ENCODE measurements around the gene DTX1.

DTX1 gene

GRCh38 chr12:113056381-113056630 is 224 bp upstream of the DTX1 start:
- DNase-seq = no peak

DNA sequence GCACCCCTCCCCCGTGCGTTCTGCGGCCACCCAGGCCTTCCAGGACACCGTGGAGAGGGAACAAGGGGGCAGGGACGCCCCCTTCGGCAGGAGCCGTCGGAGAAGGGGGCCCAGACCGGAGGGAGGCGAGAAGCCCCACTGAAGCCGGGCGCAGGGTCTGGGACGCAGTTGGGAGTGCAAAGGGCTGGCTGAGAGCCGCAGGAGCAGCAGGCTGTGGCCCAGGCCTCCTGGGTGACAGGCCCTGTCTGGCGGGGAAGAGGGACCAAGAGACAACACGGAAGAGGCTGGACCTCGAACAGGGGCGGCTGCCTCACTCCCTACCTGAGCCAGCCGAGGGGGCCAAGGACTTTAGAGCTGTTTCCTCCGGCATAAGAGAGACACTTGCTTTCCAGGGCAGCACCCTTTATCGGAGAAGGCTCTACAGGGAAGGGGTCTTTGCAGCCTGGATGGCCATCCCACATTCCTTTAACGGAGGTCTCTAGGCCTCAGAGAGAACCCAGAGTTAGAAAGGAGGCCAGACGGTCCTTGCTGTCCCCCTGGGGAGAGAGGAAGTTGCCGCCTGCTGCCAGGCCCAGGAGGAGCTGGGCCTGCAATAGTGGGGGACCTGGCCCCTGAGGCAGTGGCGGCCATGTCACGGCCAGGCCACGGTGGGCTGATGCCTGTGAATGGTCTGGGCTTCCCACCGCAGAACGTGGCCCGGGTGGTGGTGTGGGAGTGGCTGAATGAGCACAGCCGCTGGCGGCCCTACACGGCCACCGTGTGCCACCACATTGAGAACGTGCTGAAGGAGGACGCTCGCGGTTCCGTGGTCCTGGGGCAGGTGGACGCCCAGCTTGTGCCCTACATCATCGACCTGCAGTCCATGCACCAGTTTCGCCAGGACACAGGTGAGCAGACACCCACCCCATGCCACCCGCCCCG is 1.3 kb downstream of the DTX1 start:
- no peak for DNase-seq

GRCh38 chr12:113058553-113058952 is 2.0 kb downstream of the DTX1 start:
- DNase-seq = no peak

DNA sequence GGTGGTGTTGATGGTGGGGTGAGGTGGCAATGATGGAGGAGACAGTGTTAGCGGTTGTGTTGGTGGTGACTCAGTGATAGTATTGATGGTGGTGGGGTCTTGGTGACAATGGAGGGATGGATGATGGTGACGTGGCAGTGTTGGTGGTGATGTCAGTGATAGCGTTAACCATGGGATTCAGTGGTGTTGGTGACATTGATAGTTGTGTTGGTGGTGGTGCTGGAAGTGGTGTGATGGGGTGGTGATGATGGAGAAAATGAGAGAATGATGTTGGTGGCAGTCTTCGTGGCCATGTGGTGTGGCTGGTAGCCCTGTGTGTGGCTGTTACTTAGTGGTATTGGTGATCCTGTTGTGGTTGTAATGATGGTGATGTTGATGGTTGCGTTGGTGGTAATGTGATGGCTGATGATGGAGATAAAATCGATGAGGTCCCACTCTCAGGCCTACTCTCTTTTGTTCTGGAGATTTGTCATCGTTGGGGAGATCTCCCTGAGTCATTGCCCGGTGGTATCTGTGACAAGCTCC is 2.6 kb downstream of the DTX1 start:
- no peak for DNase-seq

- DNase-seq = no peak
These were observed 3.9 kb downstream of the DTX1 start for GRCh38 chr12:113060336-113060960.

DNA sequence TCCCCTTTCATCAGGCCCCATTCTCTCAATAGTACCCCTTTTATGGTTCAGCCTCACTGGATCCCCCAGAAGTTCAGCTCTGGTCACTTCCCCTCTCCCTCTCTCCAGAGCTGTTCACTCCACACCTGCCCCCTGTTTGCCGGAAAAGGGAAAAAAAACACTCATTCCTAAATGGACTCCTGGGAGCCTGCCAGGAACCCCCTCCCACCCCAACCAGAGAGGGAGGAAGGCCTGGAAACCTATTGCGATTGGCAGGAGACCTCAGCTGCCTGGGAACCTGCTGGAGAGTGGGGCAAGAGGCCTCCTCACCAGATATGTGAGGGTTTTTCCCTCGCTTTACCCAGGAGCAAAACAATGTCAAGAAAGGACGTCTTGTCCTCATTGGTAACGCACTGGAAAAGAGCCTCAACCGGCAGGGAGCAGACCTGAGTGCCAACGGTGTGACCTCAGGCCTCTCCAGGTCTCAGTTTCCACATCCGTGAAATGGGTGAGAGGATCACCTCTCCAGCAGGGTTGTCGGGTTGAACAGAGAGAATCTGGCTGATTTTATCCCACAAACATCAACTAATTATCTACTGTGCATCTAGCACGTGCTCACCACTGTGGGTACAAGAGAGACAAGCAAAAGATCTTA is 4.6 kb downstream of the DTX1 start:
- no peak for DNase-seq

DNA sequence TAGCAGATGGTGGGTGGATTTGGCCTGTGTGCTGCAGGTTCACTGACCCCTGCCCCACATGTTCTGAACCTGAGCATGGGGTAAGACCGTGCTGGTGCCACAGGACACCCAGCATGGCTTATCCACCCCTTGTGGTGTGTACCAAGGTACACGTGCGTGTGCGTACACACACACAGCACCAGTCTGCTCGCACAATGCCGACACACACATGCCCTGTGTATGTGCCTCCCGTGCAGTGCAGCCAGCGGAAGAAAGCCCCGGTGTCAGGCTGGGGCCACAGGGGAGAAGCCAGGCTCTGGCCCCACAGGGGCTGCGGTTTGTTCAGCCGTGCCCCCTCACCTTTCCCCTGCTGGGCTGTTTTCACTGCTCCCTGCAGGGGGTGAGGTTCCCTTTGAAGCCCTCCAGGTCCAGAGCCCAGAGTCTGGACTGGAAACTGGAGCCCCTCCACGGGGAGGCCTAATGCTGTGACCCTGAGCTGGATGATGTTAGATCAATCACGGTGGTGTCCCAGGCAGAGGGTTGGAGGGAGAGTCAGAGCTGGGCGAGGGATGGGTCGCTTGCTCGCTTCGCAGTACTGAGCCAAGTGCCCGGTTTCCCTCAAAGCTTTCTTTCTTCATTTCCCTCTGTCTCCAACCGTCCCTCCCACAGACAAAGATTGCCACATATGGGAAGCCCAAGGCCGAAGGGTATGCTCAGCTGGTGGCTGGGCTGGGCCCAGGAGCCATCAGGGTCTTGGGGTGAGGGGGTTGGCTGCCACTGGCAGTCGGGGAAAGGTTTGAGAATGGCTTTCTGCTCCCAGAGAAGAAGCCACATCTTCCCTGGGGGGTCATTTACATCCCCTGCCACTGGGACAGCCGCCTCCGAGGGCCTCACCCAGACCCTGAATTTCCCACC is 6.2 kb downstream of the DTX1 start:
- DNase-seq = no peak

DNA sequence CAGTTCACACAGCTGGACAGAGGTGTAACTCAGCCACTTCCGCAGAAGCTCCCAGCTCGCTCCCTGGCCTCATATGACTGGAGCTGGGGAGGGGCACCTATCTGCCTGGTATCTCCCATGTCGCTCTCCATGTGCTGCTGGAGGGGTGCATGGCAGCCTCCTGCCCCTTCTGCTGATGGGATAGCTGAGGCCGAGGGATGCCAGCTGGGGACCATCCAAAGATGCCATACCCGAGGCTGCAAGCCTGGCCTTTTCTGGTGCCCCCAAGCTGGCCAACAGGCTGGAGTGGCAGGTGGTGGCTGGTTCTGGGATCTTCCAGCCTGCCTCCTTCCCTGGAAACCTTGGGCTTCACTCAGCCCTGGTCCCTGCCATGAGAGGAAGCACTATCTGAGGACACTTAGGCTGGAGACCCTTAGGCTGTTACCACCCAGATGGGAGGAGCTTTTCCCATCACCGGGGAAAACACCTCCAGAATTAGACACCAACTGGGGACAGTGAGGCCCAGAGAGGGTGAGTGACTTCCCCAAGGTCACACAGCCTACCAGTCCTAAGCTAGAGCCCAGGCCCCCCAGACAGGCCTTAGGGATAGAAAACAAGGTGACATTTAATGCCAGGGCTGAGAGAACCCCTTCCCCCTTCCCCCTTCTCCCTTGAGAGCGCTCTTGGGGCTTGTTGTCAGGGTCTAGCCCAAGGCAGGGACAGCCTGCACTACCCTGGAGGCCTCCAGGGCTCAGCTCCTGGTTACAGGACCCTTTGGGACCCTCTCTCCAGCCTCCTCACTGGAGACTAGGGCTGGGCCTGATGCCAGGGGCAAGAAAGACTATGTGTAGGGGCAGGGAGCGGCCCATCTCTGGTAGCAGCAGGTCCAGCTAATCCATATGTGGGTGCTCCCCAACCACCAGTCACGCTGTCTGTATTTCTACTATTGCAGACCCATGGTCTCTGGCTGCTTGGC is 7.1 kb downstream of the DTX1 start:
- no peak for DNase-seq

GRCh38 chr12:113064395-113065125 is 8.0 kb downstream of the DTX1 start:
- no peak for DNase-seq

GRCh38 chr12:113065126-113066007 is 8.8 kb downstream of the DTX1 start:
- DNase-seq = no peak

GRCh38 chr12:113066813-113067400 is 10.4 kb downstream of the DTX1 start:
- no peak for DNase-seq

GRCh38 chr12:113067987-113068935 is 11.7 kb downstream of the DTX1 start:
- no peak for DNase-seq

DNA sequence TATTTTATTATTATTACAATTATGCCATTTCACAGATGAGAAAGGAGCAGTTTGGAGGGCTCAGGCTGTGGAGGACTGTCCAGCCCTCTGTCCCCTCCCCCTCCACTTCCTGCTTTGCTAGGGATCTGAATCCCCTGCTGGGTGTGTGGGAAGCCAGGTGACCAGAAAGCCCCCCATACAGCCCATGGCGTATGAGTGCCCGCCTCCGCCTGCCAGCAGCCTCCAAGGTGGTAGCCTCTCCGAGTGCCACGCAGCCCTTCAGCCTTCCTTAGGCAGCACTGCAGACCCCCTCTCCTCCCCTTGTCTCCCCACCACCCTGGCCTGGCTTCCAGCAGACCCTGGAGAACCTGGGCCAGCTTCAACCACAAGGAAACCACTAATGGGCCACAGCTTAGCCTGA is 12.6 kb downstream of the DTX1 start:
- no peak for DNase-seq

DNA sequence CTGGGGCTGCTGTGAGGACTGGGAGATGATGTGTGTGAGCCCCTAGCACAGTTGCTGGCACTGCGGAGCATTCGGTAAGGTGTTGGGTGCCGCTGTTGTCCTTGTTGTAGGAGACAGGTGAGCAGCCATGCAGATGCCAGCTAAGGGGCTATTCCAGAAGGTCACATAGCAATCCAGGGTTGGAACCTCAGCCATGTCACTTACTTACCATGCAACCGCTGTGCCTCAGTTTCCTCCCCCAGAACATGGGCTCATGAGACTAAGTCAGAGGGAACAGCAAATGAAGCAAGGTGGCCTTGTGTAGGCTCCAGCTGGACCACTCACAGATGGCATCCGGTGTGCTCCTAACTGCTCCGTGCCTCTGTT is 13.2 kb downstream of the DTX1 start:
- no peak for DNase-seq

- peak; percentile 56 to 66 for DNase-seq
These were observed 13.8 kb downstream of the DTX1 start for GRCh38 chr12:113070117-113070906.

- no peak for DNase-seq
These were observed 14.9 kb downstream of the DTX1 start for GRCh38 chr12:113071135-113072112.
